PFSK-1 (cell line): ENCODE results near the gene GMDS.

Source experiments
- FOXP2 ChIP-seq: optimal IDR thresholded peaks from 2 replicates; pipeline ENCODE3; 2011; ENCODE audit warnings: borderline replicate concordance, control low read depth, inconsistent platforms; ENCODE audit not compliant: insufficient read depth; ENCODE audit errors: extremely low read length, extremely low read depth
- POLR2AphosphoS5 ChIP-seq: IDR thresholded peaks from 2 replicates; pipeline ENCODE4 v1.6.1; 2012; ENCODE audit warnings: low read depth, mild to moderate bottlenecking, control low read depth, low read length, moderate library complexity
- SIN3A ChIP-seq: IDR thresholded peaks from 2 replicates; pipeline ENCODE4 v1.6.1; 2012; ENCODE audit warnings: mild to moderate bottlenecking, low read length, moderate library complexity, borderline replicate concordance; ENCODE audit not compliant: insufficient read depth
- TAF1 ChIP-seq: IDR thresholded peaks from 2 replicates; pipeline ENCODE4 v1.6.1; 2012; ENCODE audit warnings: low read length, control low read depth, borderline replicate concordance; ENCODE audit not compliant: insufficient read depth
- TF ChIP-seq, protein P1 (sequence below), 2 experiments: IDR thresholded peaks; 2 replicates each; pipeline versions ENCODE4 v1.6.1 to v1.8.0; 2011 to 2012; ENCODE audit warnings: low read depth in 2 of 2, low read length in 2 of 2, control low read depth in 1 of 2, inconsistent platforms in 1 of 2, mild to moderate bottlenecking in 1 of 2, moderate library complexity in 1 of 2; ENCODE audit not compliant: insufficient read depth in 1 of 2

The GMDS gene

DNA sequence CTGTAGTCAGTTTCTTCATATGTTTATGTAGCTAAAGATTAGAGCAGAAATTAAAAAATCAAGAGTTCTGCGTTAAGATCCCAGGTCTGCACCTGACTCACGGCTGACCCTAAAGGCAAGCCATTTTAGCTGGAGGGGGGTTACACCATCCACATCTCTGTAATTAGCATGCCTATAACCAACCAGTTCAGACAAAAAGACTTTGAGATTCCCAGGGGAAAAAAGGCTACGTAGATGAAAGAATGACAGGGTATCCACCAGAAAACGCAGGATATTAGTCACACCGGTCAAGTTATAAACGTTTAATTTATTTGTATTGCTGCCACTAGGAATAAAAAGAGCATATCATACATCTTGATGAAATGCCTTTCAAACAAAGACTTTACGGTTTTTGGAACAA, 336.6 kb downstream of the GMDS start:
- TF ChIP-seq TAF1, result no peak
- TF ChIP-seq FOXP2, result no peak
- TF ChIP-seq SIN3A, result no peak
- TF ChIP-seq POLR2AphosphoS5, result no peak
- TF ChIP-seq, protein P1, sequence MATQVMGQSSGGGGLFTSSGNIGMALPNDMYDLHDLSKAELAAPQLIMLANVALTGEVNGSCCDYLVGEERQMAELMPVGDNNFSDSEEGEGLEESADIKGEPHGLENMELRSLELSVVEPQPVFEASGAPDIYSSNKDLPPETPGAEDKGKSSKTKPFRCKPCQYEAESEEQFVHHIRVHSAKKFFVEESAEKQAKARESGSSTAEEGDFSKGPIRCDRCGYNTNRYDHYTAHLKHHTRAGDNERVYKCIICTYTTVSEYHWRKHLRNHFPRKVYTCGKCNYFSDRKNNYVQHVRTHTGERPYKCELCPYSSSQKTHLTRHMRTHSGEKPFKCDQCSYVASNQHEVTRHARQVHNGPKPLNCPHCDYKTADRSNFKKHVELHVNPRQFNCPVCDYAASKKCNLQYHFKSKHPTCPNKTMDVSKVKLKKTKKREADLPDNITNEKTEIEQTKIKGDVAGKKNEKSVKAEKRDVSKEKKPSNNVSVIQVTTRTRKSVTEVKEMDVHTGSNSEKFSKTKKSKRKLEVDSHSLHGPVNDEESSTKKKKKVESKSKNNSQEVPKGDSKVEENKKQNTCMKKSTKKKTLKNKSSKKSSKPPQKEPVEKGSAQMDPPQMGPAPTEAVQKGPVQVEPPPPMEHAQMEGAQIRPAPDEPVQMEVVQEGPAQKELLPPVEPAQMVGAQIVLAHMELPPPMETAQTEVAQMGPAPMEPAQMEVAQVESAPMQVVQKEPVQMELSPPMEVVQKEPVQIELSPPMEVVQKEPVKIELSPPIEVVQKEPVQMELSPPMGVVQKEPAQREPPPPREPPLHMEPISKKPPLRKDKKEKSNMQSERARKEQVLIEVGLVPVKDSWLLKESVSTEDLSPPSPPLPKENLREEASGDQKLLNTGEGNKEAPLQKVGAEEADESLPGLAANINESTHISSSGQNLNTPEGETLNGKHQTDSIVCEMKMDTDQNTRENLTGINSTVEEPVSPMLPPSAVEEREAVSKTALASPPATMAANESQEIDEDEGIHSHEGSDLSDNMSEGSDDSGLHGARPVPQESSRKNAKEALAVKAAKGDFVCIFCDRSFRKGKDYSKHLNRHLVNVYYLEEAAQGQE (IDR thresholded peaks at IDR 0.05; ENCODE audit: insufficient read depth in 1 of 2, low read depth in 2 of 2, low read length in 2 of 2), result no peak

DNA sequence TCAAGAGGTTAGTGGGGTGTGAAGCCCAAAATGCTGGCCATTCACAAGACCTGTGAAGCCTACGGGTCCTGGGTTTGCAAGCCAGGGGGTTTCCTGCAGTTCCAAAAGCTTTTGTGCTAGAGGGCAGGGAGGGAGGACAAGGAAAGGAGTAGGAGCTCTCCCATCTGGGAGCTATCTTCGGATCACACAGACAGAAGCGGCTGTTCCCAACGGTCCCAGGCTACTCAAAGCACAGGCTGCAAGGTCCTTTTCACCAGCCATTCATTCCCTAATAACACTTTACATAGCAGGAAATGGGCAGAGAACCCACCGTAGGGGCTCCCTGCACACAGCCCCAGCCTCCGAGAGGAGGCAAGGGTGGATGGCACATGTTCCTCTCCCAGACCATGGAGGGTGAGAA, 338.8 kb downstream of the GMDS start:
- no peak for TF ChIP-seq FOXP2
- TF ChIP-seq SIN3A, result no peak
- TF ChIP-seq POLR2AphosphoS5, result no peak
- TF ChIP-seq, protein P1 (IDR thresholded peaks at IDR 0.05; ENCODE audit: insufficient read depth in 1 of 2, low read depth in 2 of 2, low read length in 2 of 2), result no peak
- TF ChIP-seq TAF1, result no peak

DNA sequence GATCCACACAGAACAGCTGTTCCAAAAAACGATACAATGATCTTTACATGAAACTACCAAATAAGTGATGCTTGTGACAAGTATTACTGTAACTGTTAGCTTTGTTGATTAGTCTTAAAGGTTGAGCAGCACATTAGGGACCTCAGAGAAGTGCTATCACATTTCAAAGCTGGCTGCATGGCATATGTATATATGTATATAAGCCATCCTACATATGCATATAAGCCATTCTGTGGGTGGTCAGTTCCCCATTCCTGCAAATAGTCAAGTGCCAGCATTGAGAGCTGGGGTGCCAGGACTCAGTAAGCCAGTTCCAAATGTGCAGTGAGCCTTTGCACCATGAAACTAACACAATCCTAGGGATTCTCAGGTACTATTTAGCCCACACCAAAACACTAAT, 339.4 kb downstream of the GMDS start:
- TF ChIP-seq TAF1, result no peak
- TF ChIP-seq SIN3A, result no peak
- no peak for TF ChIP-seq FOXP2
- TF ChIP-seq, protein P1 (IDR thresholded peaks at IDR 0.05; ENCODE audit: insufficient read depth in 1 of 2, low read depth in 2 of 2, low read length in 2 of 2), result no peak
- TF ChIP-seq POLR2AphosphoS5, result no peak

DNA sequence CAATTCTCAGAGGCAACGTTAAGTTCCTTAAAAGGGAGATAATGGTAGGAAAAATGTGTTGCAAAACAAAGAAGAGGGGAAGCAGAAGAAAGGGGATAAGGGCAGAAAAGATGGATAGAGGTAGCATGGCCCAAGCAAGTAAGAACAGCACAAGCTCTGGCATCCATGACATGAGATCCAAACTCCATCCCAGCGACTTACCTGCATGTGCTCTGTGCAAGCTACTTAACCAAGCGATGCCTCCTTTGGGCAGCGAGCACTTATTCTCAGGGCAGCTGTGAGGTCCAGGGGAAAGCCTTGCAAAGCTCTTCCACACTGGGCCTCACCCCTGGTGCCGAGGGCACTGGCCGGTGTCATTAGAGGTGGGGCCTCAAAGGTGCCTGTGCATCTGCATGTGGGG, 340.5 kb downstream of the GMDS start:
- no peak for TF ChIP-seq POLR2AphosphoS5
- no peak for TF ChIP-seq SIN3A
- no peak for TF ChIP-seq TAF1
- TF ChIP-seq, protein P1 (IDR thresholded peaks at IDR 0.05; ENCODE audit: insufficient read depth in 1 of 2, low read depth in 2 of 2, low read length in 2 of 2), result no peak
- TF ChIP-seq FOXP2, result no peak

DNA sequence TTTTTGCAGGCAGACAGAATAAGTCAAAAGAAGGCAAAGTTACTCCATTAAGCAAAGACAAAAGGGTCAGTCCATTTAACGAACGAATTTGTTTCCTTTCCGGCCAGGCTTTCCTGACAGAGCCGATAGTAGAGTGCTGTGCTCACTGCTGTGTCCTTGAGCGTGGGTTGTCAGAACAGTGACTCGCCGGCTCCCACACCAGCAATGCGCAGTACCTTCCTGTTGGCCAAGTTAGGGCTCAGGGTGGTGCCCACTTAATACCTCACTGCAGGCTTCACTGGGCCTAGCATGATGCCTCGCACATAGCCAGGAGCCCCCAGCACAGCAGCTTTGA, 341.0 kb downstream of the GMDS start:
- TF ChIP-seq FOXP2 (peak; percentile 21), TAF1 (peak; percentile 8; the same call in 1 of the 2 replicates), POLR2AphosphoS5 (no peak)
